Activated CD8-positive, alpha-beta memory T cell treated with anti-CD3 and anti-CD28 coated beads, Interleukin-2, amount 50 U/mL, for 24 hours (primary cell): ENCODE results near the gene EML1.

ENCODE experiments used
- DNase-seq: peaks from one replicate; pipeline ENCODE4 v3.0.0-alpha.2; 2020; ENCODE audit errors: extremely low read depth

Gene EML1

DNA sequence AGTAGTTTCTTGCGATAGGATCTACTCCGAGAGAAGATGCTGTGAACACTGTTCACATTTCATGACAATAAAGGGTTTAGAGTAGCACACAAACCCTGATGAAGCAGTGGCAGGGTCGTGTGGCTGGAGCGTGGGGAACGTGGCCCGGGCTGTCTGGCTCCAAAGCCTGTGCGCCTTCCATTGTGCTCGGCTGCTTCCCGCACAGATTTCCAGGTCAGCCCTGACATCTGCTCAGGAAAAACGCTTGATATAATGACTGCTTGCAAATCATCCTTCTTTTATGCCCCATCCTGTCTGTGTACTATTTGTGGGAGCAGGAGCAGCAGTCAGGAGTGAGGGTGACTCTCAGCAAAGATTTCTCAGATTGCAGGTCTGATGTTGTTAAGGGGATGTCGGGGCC, 78.6 kb downstream of the EML1 start:
- DNase-seq, result no peak

DNA sequence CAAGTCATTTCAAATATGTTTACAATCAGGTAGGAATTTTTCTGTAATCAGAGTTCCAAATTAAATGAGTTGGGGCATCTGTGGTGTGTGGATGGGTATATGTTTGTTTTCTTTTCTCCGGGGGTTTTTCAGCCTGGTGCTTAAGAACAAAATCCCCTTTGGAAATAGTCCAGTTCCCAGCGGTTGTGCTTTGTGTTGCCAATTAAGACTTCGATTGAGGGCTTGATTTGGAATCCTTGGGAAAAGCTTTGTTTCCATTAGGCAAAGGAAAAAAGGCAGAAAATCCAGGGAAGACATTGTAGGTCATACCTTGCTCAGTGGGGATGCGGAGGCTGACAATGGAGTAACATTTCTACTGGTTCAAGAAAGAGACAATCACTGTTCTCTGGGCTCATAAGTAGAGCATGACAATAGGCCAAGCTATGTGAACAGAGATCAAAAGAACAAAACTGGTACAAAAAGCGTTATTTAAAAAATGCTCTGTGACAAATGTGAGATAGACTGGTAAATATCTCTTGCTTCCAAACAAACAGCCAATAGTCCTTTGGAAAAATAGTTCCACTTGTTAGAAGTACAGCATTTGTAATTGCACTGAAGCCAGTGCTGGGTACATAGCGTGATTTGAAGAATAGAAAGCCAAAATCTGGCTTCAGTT, 79.7 kb downstream of the EML1 start:
- DNase-seq, result no peak

DNA sequence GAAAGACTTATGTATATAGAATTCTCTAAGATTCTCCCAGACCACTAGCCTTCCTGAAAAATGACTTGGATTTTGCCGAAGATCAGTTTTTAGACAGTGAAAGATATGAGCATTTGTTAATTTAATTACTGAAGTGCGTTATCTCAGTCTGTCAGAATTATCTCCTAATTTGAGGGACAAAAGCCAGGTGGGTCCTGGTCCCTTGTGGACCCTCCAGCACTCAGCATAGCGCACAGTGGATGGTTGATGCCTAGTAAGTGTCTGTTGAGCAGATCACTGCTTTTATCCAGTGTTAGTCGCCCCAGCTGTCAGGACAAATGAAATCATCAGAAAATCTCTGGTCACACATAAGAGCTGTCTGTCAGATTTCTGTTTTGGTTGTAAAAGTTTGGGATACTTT, 80.4 kb downstream of the EML1 start:
- DNase-seq, result no peak

DNA sequence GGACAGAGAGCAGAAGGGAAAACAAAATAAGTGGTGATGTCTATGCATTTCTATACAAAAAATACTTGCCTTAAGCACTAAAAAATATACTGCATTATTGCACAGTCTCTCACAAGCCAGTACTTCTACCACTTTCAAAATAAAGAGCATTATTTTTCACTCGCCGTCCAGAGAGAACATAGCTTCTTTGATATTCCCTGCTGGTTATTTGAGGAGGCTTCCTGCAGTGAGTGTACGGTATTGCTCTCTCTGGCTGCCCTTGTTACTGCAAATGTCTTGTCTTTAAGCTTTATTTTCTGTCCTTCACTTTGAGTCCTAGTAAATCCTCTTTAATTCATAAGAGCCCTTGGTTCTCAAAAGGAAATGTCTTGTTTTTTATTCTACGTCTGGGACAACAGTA, 81.1 kb downstream of the EML1 start:
- DNase-seq, result no peak

DNA sequence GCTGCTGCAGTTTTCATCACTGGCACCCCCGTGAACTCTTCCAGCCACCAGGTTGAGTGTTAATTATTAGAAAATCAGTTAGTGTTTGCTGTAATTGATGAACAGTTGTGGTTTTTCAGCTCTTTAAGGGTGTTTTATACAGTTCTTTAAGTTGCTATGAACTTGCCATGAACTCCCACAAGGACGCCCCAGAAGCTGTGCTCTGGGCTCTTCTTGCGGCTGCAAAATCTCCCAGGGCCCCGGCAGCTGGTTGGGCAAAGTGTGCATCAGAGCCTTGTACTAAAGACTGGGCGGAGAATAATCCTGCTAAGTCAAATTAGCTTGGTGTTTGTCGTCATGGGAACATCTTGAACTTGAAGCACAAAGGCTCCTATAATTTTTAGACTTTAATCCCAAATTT, 82.2 kb downstream of the EML1 start:
- DNase-seq, result no peak

DNA sequence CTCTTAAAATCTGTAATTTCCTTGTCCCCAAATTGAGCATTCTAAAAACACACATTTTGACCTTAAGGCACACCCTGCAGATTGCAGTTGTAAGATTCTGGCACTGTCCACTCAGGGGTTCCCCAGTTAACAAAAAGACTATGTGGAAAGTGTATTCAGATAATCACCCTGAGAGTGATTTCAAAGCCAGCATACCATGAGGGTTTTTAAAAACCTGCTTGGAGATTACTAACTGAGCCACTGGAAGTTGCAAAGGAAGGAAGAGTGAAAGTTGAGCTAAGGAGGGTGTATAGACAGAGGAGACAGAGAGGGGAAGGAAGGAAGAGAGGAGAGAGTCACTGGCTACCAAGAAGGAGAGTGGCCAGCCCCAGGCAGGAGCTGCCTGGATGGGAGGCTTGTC, 82.6 kb downstream of the EML1 start:
- DNase-seq, result no peak

DNA sequence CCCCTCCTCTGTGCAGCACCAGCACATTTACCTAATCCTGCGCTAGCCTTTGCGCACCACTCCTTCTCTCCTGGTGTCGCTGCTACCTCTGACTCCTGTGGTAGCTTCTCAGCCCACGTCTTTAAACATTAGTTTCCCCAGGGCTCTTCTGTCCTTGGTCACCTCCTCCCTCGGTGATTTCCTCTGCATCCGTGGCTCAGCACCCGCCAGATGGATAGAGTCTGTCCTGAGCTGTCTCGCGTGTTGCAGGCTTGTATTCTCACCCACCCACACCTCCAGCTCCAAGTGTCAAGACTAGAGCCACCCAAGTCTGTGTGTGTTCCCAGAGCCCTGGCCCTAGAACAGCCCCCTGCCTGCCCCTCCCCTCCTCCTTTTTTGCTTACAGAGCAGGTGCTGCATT, 83.2 kb downstream of the EML1 start:
- no peak for DNase-seq

DNA sequence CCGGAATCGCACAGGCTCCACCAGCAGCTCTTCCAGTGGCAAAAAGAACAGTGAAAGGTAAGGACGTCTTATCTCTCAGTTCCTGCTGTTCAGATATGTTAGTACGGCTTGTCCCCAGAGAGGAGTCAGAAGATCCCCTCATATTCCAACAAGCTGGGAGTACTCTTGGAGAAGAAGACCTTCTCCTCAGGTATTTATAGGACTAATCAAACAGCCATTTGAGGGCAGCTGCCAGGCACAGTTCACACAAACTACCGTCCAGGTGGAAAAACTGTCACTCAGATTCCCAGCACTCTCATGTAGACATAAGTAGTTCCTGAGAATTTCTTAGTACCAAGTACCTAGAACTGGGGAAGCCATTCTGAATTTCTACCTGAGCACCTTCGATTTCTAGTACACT, 85.3 kb downstream of the EML1 start:
- no peak for DNase-seq

DNA sequence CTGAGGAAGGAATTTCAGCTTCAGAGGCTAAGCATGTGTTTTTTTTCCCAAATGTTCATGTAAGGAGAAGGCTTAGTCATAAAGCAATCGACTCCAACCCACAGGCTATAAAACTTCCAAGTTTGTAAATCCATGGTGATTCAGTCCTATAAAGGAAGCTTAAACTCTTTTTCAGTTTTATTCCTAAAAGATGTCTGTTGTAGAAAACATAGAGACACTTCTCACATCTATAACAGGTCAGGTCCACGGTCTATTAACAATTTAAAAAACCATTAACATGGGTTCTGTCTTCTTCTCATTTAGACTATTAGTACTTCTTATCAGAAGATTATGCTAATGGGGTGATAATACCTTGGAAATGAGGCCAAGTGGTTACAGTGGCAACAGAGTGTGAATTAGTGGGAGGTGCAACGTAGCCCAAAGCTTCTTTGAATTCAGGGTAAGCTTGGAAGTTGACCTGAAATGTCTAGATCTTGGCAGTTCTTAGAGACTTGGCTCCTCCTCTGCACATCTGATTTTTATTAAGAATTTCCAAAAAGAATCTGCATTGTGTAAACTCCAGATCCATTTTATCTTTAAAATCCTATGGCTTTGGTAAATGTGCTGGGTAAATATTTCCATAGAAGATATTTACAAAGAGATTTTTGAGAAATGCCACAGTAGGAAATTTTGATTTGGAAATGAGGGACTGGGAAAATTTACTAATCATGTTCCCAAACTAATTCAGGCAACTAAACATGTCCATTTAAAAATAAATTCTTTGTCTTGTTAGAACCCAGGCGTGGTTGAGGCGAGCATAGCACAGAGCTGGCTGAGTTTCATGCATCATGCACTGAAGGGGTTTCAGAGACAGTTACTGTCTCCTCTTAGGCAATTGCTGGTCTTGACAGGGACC, 86.4 kb downstream of the EML1 start:
- DNase-seq, result no peak

DNA sequence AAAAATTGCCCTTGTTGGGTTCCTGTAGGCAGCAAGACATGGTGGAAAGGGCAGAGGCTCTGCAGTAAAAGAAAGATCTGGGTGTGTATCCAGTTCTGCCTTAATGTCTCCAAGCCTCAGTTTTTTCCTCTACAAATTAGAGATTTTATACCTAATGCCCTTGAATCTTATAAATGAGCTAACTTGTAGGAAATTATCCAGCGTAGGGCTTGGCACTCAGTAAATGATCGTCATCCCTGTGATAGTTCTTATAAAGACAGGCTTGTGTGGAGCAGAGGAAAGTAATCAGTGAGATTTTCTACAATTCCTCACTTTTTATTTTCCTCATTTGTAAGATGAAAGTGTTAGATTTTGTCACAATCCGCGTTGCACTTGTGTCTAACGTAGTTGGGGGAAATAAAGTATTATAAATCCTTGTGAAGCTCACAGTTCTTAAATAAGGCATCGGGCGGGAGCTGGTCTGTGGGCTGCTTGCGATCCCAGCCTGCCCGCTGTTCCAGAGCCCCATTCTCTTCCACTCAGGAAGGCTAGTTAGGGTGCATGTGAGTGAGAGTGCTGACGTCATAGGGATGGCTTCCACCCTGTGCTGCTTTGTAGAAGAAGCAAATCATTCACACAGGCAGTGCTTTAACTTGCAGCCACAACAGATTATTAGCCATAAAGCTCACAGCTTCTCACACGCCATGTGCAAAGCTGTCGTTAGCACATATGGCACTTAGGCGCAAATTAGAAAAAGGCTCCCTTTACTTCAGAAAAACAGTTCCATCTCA, 87.6 kb downstream of the EML1 start:
- no peak for DNase-seq

DNA sequence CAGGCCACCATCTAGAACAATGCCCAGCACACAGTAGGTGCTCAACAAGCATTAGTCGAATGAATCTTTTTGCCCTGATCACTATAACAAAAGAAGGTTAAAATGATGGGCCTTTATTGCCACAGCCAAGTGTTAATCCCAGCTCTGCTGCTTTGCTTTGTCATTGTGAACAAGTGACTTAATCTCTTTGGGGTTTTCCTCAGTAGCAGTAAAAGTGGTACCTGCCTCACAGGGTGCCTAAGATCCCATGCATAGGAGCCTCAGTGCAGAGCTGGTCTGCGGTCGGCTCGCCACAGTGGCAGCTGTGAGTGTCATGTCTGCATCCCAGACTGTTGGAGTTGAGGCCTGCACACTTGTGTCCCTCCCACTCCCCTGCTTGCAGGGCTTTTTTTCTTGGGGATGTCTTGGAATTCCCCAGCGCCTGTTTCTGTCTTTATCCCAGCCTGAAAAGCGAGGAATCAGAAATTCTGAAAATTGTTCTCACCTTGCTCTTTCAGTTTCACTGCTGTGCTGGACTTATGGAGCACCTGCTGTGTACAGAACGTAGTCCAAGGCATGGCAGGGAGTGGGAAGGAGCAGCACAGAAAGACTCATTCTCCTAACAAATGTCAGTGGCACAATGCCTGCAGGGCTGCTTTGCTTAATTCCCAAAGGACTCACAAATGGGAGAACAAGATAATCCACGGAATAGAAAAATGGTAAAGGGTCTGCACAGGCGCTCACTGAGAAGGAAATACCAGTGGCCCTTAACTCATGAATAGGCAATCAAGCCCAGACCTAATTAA, 90.8 kb downstream of the EML1 start:
- no peak for DNase-seq

DNA sequence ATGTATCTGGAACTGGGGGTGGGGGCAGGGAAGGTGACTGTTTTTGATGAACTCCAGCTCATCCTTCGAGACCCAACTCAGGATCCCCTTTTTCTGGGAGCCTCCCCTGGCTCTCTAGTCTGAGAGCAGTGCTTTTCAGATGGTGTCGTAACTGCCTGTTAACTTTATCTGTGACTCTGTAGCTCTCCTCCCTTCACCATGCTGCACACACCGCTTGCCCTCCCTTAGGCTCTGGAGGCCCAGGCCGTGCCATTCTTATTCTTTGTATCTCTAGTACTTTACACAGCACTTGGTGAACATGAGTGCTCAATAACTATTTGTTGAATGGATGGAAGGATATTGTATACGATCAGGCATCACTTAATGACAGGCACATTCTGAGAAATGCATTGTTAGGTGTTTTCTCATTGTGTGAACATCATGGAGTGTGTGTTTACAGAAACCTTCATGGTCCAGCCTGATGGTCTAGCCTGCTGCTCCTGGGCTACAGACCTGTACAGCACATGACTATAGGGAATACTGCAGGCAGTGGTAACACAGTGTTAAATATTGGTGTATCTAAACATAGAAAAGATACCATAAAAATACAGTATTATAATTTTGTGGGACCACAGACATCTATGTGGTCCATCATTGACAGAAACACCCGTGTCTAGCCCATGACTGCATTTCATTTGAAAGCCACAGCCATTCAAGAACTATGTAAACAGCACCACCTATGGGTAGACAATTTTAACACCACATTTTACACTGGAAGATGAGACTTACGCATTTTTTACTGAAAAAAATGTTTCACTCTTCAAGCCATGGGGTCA, 91.8 kb downstream of the EML1 start:
- no peak for DNase-seq

DNA sequence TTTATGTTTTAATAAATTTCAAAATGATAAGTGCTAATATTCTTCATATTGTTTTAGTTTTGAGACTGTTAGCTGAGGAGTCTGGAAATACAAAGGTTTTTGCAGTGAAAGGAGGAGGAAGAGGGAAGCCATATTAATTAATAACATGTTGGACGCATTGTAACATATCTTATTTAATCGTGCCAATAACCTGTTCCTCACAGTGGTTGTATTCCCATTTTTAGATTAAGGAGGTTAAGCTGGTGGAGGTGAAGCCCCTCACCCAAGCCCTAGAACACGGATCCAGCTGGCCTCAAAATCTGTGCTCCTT, 92.4 kb downstream of the EML1 start:
- DNase-seq, result no peak

DNA sequence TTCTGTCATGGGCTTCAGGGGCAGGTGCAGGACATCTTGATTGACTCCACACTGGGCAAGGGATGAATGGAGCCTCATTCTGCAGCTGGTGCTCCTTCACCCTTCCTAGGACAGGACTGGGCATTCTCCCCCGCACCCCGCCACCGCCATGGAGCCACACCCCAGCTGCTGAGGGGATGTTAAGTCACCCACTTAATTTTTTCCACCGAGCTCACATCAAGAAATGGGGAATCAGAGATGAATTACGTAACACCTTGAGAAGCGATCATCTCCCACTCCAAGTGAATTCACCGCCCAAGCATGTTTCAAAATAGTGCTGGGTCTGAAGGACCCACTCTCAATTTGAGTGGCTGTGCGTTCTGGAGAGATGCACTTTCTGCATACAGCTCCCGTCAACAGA, 94.2 kb downstream of the EML1 start:
- DNase-seq, result no peak

DNA sequence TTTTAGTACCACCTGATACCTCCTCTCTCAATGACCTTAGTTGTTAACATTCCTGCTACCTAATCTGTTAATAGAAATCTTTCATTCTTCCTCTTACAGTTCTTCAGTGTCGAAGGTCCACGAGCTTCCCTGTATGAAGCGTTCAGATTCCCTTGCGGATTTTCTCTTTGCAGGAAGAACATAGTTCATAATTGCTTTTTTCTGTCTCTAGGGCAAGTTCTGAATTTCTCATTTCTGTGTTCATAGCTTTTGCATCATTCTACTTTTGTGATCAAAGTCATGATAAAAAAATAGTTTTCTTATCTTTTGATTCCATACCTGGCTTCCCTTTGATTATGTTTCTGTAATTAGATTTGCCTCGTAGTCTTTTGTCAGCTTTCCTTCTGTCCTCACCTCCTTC, 94.9 kb downstream of the EML1 start:
- no peak for DNase-seq

DNA sequence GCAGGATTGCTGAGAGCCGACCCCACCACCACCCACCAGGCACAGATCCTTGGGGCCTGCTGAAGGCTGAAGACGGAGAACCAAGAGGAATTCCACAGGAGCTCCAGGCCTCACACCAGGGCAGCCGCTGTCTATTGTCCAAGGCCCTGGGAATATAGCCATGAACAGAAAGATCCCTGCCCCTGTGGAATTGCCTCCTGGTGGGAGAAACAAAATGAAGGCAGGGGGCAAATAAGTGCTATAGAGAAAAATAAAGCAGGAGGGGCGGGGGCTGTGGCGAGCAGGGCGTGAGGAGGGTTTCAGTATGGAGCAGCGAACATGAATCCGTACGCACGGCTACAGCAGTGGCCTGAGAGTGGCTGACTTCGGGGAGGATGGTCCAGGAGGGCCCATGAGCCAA, 96.1 kb downstream of the EML1 start:
- no peak for DNase-seq

DNA sequence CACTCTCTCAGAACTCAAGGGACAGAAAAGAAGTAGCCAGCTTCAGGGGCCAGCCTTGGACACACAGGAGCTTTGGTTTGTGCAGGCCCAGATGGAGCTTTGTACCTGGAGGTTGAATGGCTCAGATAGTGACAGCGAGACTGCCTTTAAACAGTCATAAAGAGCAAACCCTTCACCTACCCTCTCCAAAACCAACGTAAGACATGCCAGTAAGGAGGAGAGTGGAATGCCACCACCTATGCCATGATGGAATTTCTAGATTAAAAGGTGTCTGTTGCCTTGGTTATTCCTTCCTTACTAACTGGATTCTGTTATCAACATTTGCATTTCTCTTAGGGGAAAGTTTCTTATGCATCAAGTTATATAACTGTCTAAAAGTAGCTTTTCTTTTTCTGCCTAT, 98.1 kb downstream of the EML1 start:
- no peak for DNase-seq

DNA sequence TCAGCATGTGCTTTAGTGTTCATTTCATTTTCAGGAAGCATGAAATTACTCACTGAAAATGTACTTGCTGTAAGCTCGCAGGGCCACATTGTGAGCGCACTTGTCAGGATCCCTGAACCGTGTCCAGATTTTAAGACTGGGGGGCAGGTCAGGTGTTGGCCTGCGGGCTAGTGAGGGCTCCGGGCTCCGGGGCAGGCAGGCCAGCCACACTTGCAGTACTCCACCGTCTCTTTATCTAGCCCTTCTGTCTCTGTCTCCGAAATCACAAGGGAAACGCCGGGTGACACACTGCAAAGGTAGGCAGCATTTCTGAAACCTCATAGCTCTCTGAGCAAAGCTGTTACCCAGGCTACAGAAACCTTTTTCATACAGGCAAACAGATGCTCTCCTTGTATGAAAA, 98.7 kb downstream of the EML1 start:
- no peak for DNase-seq

DNA sequence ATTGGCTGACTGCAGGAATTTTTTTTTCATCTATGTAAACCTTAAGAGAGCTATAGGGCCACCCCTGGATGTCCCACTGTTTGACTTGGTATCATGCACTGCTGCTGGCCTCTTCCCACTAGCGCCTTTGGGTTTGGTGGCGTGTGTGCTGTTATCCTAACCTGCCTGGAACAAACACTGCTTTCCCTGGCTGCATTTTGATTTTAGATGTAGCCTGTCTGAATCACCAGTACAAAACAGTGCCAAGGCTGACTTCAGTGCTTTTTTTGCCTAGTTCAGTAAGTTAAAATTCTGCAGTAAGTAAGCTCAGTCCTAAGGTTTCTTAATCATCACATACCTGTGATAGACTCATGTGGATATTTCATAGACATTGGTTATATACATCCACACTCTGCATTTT, 99.2 kb downstream of the EML1 start:
- DNase-seq, result no peak

DNA sequence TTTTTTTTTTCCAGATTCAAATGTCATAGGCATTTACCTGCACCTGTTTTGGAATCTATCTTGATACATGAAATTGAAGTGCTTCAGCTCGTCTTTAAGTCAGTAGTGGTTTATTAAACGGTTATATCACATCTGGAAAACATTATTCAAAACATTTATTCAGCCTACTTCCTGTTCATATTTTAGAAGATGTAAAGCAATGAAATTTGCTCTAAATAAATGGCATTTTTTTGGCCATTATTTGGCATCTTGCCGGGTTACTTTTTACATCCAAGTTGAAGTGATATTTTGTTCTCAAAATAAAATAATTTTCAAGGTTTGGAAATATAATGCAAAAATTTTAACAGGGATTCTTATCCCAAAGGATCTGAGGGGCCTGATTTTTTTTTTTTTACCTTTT, 103.1 kb downstream of the EML1 start:
- DNase-seq, result no peak

DNA sequence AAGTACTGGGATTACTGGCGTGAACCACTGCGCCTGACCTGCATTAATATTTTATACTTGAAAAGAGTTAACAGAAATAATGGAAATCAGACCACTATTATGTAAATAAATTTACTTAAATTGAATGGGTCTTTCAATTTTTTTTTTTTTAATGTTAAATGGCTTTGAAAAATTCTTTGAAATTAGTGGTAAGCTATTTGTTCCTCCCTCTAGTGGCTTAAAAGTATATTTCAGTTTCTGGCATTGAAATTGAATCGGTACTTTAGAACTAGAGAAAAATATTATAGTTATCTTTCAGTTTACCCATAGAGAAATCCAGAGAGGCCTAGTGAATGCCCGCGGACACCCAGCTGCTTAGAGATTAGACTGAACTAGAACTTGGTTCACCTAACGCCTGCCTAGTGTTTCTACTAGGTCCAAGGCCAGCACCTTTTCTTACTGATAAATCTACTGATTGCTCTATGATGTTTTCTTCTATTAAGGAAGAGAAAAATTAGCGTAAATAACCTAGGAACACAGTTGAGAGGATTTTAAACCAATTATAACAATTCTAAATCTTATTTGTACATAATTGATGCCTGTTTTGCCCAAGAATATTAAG, 106.5 kb downstream of the EML1 start:
- no peak for DNase-seq
